Measurements from ENCODE around the gene KDELR1. TPM values are rescaled to one million over a fixed set of nuclear protein-coding genes. Genes with fewer than 3 reads are reported as not detected.

The KDELR1 gene
- total RNA-seq: 66.0 and 96.4 TPM in 2 replicates

DNA sequence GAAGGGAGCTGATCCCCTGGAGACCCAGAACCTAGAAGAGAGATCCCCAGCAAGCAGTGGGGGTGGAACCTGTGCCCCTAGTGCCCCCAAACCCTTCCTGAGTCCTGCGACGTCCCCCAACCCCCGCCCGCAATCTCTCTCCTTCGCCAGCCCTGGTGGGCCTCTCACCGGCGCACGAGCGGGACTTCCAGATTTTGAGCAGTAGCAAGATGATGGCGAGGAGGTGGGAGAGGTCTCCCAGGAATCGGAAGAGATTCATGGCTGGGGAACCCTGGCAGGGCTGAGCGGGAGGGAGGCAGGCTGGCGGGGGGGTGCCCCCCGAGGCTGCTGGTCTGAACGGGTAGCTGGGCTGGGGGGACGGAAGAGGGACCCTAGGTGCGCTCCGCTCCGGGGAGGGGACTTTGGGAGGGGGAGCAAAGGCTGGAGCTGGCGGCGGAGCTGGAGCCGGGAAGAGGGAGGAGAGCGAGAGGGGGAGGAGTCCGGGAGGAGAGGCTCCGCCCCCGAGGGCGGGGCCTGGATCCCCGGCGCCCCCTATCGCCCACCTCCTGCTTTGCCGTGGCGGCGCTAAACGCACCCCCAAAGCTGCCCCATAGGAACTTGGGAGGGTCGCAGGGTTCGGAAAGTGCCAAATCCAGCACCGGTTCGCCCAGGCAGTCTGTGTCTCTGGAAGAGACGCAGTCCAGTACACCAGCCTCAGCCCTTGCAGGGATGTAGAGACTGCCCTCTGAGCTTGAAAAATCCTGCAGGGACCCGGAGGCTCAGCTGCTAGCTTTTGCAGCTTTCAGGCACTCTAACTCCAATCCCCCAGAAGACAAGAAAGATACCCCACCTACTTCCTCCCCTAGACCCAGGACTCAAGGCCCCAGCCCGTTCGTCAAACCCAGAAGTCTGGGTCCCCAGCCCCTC is at the start of gene KDELR1:
Gene KDELR1, minus strand, starts transcription at position 452 of the 906 bp plus-strand sequence. Its CDS starts 193 bp downstream, at position 259.

DNA sequence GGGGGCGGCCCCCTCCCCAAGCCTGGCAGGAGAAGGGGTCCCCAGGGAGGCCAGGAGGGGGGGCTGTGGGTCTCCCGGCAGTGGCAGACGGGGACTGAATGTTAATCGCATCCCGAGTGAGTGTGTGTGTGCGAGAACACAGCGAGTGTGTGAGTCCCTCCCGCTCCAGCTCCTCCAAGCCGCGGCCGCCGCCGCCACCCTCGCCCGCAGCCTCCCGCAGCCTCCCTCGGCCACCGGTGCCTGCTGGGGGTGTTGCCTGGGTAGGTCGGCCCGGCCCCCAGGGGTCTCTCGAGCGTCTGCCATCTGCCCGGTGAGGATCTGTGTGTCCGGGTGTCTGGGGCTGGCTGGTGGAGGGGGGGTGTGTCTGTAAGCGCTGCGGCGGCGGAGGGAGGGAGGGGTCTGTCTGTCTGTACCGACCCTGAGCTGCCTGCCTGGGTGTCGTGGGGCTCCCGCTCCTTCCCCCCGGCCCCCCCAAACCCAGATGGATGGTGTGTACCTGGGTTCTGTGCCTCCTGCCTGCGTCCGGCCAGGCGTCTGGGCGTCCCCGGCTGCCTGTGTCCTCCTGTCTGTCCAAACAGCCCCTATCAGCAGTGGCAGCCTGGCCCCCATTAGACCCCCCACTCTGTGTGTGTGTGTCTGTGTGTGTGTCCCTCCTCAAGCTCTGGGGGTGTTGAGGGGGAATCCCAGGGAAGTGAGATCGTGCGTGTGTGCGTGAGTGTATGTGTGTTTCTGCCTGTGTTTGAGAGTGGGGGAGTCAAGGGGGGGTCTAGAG is 2.4 kb upstream of the KDELR1 start, which contains the start of gene GRIN2D:
Gene GRIN2D, plus strand, starts transcription at position 110 of the 772 bp plus-strand sequence. CDS start 4,725 bp downstream, outside the sequence.

DNA sequence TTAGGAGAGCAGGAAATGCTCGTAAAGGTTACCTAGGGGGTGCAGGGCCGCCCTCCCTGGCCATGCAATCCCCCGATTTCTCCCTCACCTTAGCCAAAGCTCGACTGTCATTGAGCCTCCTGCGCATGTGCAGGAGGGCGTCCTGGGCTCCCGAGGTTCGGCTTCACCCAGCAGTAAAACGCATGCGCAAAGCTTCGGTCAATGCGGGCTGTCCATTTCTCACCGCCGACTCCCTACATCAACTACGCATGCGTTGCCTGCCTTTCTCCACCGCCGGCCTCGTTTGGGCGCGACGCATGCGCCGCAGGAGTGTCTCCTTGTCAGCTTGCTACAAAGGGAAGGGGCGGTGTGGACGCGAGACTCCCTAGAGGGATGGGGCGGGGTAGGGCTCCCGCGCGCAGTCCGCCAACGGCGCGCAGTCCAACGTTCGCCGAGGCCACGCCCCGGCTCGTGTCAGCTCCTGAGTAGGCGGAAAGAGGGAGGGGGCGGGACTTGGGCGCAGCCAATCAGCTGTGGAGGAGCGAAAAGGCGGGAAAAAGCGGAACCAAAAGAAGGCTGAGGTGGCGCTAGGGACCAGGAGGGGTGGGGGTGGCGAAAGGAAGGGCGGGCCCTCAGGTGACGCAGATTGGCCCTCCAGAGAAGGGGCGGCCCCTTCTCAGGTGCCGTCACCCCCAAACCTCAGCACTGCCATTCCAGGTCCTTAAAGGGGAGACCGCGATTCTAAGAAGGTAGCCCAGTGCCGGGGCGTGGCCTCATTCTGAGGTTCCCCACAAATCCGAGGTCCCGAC is 27.3 kb downstream of the KDELR1 start, which contains the start of the genes SYNGR4 and TMEM143:
Gene SYNGR4, plus strand, starts transcription at position 558 of the 788 bp plus-strand sequence. CDS start 1,476 bp downstream, outside the sequence.
Gene TMEM143, minus strand, starts transcription at position 131 of the 788 bp plus-strand sequence. Its CDS starts 20 bp downstream, at position 111.

Other genes starting within 250 kb of the KDELR1 start
- 16.2 and 45.7 TPM in 2 replicates for gene LIG1, start 221.2 kb downstream of the KDELR1 start, total RNA-seq
- gene ZSWIM9, start 220.9 kb downstream of the KDELR1 start, total RNA-seq: 4.9 and 6.0 TPM in 2 replicates
- 12.9 and 20.4 TPM in 2 replicates for gene CARD8, start 135.6 kb downstream of the KDELR1 start, total RNA-seq
- 0.17 TPM in 1 of 2 replicates, not detected in the other for gene ZNF114, start 121.5 kb downstream of the KDELR1 start, total RNA-seq
- 186 and 254 TPM in 2 replicates for gene EMP3, start 66.0 kb downstream of the KDELR1 start, total RNA-seq
- gene TMEM143, start 27.6 kb downstream of the KDELR1 start, total RNA-seq: 4.1 and 7.9 TPM in 2 replicates
- not detected in 2 replicates for gene SYNGR4, start 27.2 kb downstream of the KDELR1 start, total RNA-seq
- gene GRIN2D, start 2.1 kb upstream of the KDELR1 start, total RNA-seq: 0.33 and 0.58 TPM in 2 replicates
- gene GRWD1, start 54.4 kb upstream of the KDELR1 start, total RNA-seq: 28.5 and 30.8 TPM in 2 replicates
- gene KCNJ14, start 64.0 kb upstream of the KDELR1 start, total RNA-seq: 0.29 and 1.2 TPM in 2 replicates
- 22.7 and 32.6 TPM in 2 replicates for gene CYTH2, start 77.8 kb upstream of the KDELR1 start, total RNA-seq
- 0.15 and 0.50 TPM in 2 replicates for gene LMTK3, start 120.3 kb upstream of the KDELR1 start, total RNA-seq
- gene SULT2B1, start 160.6 kb upstream of the KDELR1 start, total RNA-seq: not detected in 2 replicates
- gene SPACA4, start 215.2 kb upstream of the KDELR1 start, total RNA-seq: not detected in 2 replicates
- under 0.01 and 0.33 TPM in 2 replicates for gene FAM83E, start 223.5 kb upstream of the KDELR1 start, total RNA-seq
- 1,963 and 2,036 TPM in 2 replicates for gene RPL18, start 227.6 kb upstream of the KDELR1 start, total RNA-seq
- gene SPHK2, start 228.0 kb upstream of the KDELR1 start, total RNA-seq: 13.4 and 18.0 TPM in 2 replicates
- 11.6 and 14.1 TPM in 2 replicates for gene DBP, start 245.8 kb upstream of the KDELR1 start, total RNA-seq